Tibial artery (tissue), 4 donors: ENCODE data around the gene FES.

Experiments used
- DNase-seq, 2 donors: peaks; one replicate each; pipeline ENCODE4 v3.0.0-alpha.2; 2019
- H3K27ac ChIP-seq, 2 donors: fragments of 200-600 bp; sonication (generic) in 1 of 2; 1 replicate in 1 of 2; 2 replicates in 1 of 2; pipeline ENCODE4 v1.5.1; 2018 to 2019; ENCODE audit warnings: mild to moderate bottlenecking in 1 of 2
- H3K27me3 ChIP-seq, 2 donors: fragments of 200-600 bp; sonication (generic) in 1 of 2; one replicate each; pipeline versions ENCODE4 v1.5.1 to v1.6.0; 2016 to 2019
- H3K36me3 ChIP-seq, 3 donors: fragments of 200-600 bp; sonication (generic) in 2 of 3; one replicate each; pipeline ENCODE4 v1.5.1; 2016 to 2019; ENCODE audit warnings: mild to moderate bottlenecking in 2 of 3
- H3K4me1 ChIP-seq, 4 donors: fragments of 200-600 bp; sonication (generic) in 2 of 4; 1 replicate in 3 of 4; 2 replicates in 1 of 4; pipeline ENCODE4 v1.5.1; 2016 to 2019
- H3K4me3 ChIP-seq, 2 donors: fragments of 200-600 bp; sonication (generic) in 1 of 2; 1 replicate in 1 of 2; 2 replicates in 1 of 2; pipeline ENCODE4 v1.5.1; 2018 to 2019; ENCODE audit warnings: mild to moderate bottlenecking in 2 of 2
- H3K9me3 ChIP-seq, 3 donors: fragments of 200-600 bp; sonication (generic) in 1 of 3; one replicate each; pipeline ENCODE4 v1.5.1; 2016 to 2019
- CTCF ChIP-seq, 2 experiments: fragments of 200-600 bp in 1 of 2; fragments of 450-650 bp in 1 of 2; IDR thresholded peaks; one replicate each; pipeline ENCODE4 v1.5.1; 2017 to 2019; ENCODE audit warnings: antibody characterized with exemption in 2 of 2, mild to moderate bottlenecking in 1 of 2, moderate library complexity in 1 of 2
- intact Hi-C: fragments of 100-400 bp; cut with DNase I; formaldehyde crosslinking; loops from one replicate; pipeline ENCODE4 v1.15.0; 2023; ENCODE audit warnings: low total_unique reads

FES gene

GRCh38 chr15:90933301-90933700 is 49.0 kb downstream of the FES start:
- intact Hi-C loops, result loop anchor here (5.0 to 10.0 kb wide), 2 partner anchors 61 to 332 kb away; no protein-coding TSS in a partner anchor
- H3K4me1 ChIP-seq, result peaks cover 0 to 57% (median 41%) of the 10 kb centered on the region in 4 donors
- no peak for TF ChIP-seq CTCF (IDR thresholded peaks at IDR 0.05)

DNA sequence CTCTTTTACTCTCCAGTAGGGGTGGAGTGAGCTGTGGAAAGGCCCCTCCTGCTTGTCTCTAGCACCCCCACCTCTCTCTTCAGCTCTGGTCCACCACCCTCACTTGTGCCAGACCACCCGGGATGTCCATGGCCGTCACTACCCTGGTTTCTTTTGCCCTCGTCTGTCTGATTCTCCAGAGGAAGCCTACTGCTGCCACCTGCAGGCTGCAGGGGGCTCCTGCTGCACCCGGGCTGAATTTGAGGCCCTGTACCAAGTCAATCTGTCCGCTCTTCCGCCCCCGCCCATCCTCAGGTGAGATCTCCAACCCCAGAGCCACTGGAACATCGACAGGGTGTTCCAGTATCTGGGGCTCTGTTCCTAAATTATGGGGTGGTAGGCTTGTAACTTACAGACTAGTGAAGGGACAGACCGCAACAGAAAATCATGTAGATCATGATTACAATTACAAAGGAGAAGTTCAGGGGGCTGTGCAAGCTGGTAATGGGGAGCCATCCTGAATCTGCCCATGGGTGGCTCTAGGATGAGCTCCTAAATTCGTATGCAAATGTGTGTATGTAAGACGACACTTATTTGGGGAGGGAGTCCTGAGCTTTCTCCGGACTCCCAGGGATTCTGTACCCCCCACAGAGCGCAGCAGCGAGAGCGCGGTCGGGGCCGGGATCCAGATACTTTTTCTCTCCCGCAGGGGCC is 50.1 kb downstream of the FES start:
- peak; percentile 72 to 89 for TF ChIP-seq CTCF (IDR thresholded peaks at IDR 0.05)
- peaks cover 5 to 30% (median 11%) of the 10 kb centered on the region in 3 donors for H3K36me3 ChIP-seq
- H3K27me3 ChIP-seq, result no peaks in the 10 kb centered on the region
- peak; percentile 82 to 92 for DNase-seq
- H3K4me1 ChIP-seq, result peaks cover 0 to 52% (median 41%) of the 10 kb centered on the region in 4 donors
- peak overlapping the region; percentile 82 to 90 for H3K27ac ChIP-seq
- no peaks in the 10 kb centered on the region for H3K9me3 ChIP-seq
- peak overlapping the region; percentile 65 to 91 for H3K4me3 ChIP-seq
- intact Hi-C loops, result loop anchor here (5.0 to 10.0 kb wide), 2 partner anchors 62 to 330 kb away; no protein-coding TSS in a partner anchor

More at GRCh38 chr15:90933301-90933700, 49.0 kb downstream of the FES start:
- no peak overlapping the region for H3K4me3 ChIP-seq
- peaks cover 0 to 19% (median 6%) of the 10 kb centered on the region in 3 donors for H3K36me3 ChIP-seq
- no peaks in the 10 kb centered on the region for H3K27me3 ChIP-seq
- DNase-seq, result no peak
- H3K9me3 ChIP-seq, result no peaks in the 10 kb centered on the region
- H3K27ac ChIP-seq, result peak overlapping the region in 1 of 2 donors; percentile 96

DNA sequence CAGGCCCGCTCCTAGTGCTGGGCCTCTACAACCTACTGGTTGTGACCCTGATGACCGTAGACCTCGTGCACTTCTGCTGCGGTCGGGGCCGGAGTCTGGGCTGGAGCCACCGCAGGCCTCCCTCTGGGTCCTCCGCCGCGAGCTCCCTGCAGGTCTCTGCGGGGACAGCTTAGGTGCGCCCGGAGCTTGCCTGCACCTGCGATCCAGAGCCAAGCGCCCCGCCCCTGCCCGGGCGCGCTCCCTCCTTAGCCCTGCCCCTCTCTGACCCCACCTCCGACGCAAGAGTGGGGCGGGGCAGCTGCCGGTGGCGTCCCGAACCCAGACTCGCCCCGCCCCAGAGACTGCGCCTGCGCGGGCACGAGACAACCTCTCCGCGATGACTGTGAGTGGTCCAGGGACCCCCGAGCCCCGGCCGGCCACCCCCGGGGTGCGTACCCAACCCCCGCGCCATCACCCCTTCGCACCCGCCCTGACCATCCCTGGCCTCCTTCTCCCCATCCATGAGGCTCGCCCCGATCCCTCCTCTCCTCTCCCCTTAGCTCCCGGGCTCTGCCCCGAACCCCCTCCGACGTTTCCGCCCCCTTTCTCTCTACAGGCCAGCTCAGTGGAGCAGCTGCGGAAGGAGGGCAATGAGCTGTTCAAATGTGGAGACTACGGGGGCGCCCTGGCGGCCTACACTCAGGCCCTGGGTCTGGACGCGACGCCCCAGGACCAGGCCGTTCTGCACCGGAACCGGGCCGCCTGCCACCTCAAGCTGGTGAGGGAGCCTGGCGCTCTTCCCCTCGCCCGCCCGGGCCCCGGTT is 50.8 kb downstream of the FES start, which contains the start of gene UNC45A:
Gene UNC45A (plus strand): TSS at position 337 of the 803 bp plus-strand sequence. CDS start 40 bp downstream, at position 377.
- H3K4me3 ChIP-seq, result peak within 1 kb of the TSS; percentile 65 to 91
- peaks cover 13 to 38% (median 19%) of the 10 kb centered on the region in 3 donors for H3K36me3 ChIP-seq
- TF ChIP-seq CTCF (IDR thresholded peaks at IDR 0.05), result no peak
- peak; percentile 91 to 95 for DNase-seq
- peaks cover 0 to 52% (median 39%) of the 10 kb centered on the region in 4 donors for H3K4me1 ChIP-seq
- peak within 1 kb of the TSS; percentile 82 to 90 for H3K27ac ChIP-seq
- no peaks in the 10 kb centered on the region for H3K9me3 ChIP-seq
- H3K27me3 ChIP-seq, result no peaks in the 10 kb centered on the region
- intact Hi-C loops, result loop anchor here (5.0 to 10.0 kb wide), 2 partner anchors 63 to 330 kb away; no protein-coding TSS in a partner anchor

- peaks cover 29 to 54% (median 36%) of the 10 kb centered on the region in 3 donors for H3K36me3 ChIP-seq
- H3K27ac ChIP-seq, result no peak overlapping the region
- H3K27me3 ChIP-seq, result no peaks in the 10 kb centered on the region
- intact Hi-C loops, result loop anchor here (10.0 kb wide), 1 partner anchor 328 kb away; no protein-coding TSS in a partner anchor
- no peak for TF ChIP-seq CTCF (IDR thresholded peaks at IDR 0.05)
- peaks cover 0 to 36% (median 30%) of the 10 kb centered on the region in 4 donors for H3K4me1 ChIP-seq
- no peak for DNase-seq
- H3K9me3 ChIP-seq, result no peaks in the 10 kb centered on the region
- H3K4me3 ChIP-seq, result no peak overlapping the region
Observed at GRCh38 chr15:90936823-90937222, 52.5 kb downstream of the FES start.

- Histone ChIP-seq H3K36me3 (peaks cover 43 to 69% (median 50%) of the 10 kb centered on the region in 3 donors), H3K4me3 (no peak overlapping the region), H3K27me3 (no peaks in the 10 kb centered on the region), H3K9me3 (no peaks in the 10 kb centered on the region), H3K4me1 (peaks cover 0 to 27% (median 25%) of the 10 kb centered on the region in 4 donors), H3K27ac (no peak overlapping the region)
- TF ChIP-seq CTCF (IDR thresholded peaks at IDR 0.05), result no peak
- no peak for DNase-seq
- intact Hi-C loops, result loop anchor here (10.0 kb wide), 1 partner anchor 327 kb away; no protein-coding TSS in a partner anchor
Observed at GRCh38 chr15:90938261-90938660, 54.0 kb downstream of the FES start.
